ENCODE data around the gene CHI3L2.

DNA sequence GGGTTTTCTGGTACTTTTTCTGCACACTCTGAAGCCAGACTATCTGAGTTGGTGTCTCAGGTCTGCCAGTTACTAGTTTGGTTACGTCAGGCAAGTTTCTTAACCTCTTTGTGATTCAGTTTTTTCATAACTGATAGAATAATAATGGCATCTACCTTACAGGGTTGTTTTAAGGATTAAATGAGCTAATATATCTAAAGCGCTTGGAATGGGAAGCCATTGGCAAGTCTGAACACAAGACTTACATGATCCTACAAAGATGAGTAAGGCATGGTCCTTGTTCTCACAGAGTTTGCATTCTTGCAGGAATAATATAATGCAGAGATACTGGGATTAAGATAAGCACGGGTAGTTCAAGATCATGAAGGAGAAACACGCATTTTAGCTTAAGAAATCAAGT, 17.9 kb upstream of the CHI3L2 start:
- TF ChIP-seq, protein P1, sequence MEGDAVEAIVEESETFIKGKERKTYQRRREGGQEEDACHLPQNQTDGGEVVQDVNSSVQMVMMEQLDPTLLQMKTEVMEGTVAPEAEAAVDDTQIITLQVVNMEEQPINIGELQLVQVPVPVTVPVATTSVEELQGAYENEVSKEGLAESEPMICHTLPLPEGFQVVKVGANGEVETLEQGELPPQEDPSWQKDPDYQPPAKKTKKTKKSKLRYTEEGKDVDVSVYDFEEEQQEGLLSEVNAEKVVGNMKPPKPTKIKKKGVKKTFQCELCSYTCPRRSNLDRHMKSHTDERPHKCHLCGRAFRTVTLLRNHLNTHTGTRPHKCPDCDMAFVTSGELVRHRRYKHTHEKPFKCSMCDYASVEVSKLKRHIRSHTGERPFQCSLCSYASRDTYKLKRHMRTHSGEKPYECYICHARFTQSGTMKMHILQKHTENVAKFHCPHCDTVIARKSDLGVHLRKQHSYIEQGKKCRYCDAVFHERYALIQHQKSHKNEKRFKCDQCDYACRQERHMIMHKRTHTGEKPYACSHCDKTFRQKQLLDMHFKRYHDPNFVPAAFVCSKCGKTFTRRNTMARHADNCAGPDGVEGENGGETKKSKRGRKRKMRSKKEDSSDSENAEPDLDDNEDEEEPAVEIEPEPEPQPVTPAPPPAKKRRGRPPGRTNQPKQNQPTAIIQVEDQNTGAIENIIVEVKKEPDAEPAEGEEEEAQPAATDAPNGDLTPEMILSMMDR (IDR thresholded peaks at IDR 0.05; ENCODE audit: low read length): no peak
- TF ChIP-seq EZH2 (IDR thresholded peaks at IDR 0.05; ENCODE audit: borderline replicate concordance, low read length): no peak
